ENCODE measurements around the gene JAG1. TPM values are rescaled to one million over a fixed set of nuclear protein-coding genes. Genes with fewer than 3 reads are reported as not detected.

Gene JAG1
- total RNA-seq (2012; rRNA removed), result 11.1 and 15.2 TPM in 2 replicates

DNA sequence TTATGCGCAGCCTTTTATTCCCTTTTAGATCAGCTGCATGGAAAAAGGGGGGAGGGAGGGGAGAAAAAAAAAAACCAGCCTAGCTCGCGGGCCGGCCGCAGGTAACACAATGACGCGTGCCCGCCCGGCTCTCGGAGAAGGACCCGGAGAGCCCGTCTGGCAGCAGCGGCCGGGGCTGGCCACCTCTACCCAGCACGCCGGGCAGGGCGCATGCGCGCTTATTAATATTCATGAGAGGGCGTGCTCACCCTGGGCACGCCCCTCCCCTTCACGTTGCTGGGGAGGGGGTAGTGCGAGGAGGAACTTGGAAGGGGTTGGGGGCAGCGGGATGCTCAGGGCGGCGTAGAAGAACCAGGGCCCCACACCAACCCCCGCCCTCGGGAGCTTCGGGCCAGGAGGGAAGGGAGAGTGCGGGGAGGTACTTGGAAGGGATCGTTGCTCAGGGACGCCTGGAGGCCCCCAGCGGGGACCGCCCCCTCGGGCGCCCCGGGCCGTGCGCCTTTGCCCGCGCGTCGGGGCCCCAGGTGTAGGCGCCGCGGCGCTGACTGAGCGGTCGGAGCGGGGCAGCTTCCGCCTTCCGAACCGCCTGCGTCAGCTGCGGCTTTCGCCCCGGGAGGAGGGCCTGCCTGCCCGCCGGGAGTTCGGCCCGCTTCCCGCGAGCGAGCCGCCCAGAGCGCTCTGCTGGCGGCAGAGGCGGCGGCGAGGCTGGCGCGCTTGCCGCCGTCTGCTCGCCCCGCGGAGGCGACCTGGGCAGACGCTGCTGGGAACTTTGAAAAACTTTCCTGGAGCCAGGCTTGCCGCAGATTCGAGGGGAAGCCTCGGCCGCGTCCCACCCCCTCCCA is at the start of gene JAG1:
Gene JAG1 (minus strand): TSS at position 158 of the 842 bp plus-strand sequence. CDS start 469 bp downstream, outside the sequence.
- peak within 1 kb of the TSS; percentile 96 for H3K9ac ChIP-seq (ENCODE audit: low read depth, low read length)
- H3K4me1 ChIP-seq (ENCODE audit: control insufficient read depth, insufficient read depth, low read length), result peaks cover 33% of the 10 kb centered on the region
- no peaks in the 10 kb centered on the region for H3K36me3 ChIP-seq (ENCODE audit: insufficient read depth, low read length)
- no peaks in the 10 kb centered on the region for H3K9me3 ChIP-seq (replicated peaks; ENCODE audit: low read length)
- peak within 1 kb of the TSS; percentile 91 for H3K4me2 ChIP-seq (ENCODE audit: low read length)
- peak within 1 kb of the TSS; percentile 89 for H3K4me3 ChIP-seq (ENCODE audit: low read length)
- H3K27me3 ChIP-seq (ENCODE audit: control insufficient read depth, insufficient read depth, low read length), result no peaks in the 10 kb centered on the region

DNA sequence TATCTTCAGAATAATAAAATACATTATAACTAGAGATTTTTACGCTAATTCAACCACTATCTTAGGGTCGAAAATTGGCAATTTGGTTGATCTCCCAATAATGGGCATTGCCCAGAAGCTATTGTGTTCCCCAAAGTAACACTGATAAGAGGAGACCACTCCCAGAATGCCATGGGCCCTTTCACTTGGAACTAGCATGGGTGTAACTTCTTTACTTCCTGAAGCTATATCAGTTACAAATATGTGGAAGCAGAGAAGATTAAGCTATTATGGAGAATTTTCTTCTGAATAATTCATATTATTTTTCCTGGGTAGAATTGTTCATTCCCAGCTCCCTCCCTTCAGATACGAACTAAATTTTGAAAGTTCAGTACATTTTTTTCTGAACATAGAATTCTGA is 48.2 kb upstream of the JAG1 start:
- no peaks in the 10 kb centered on the region for H3K36me3 ChIP-seq (ENCODE audit: insufficient read depth, low read length)
- no peak overlapping the region for H3K4me2 ChIP-seq (ENCODE audit: low read length)
- no peak overlapping the region for H3K9ac ChIP-seq (ENCODE audit: low read depth, low read length)
- no peaks in the 10 kb centered on the region for H3K9me3 ChIP-seq (replicated peaks; ENCODE audit: low read length)
- no peaks in the 10 kb centered on the region for H3K27me3 ChIP-seq (ENCODE audit: control insufficient read depth, insufficient read depth, low read length)
- H3K4me1 ChIP-seq (ENCODE audit: control insufficient read depth, insufficient read depth, low read length), result peaks cover 3% of the 10 kb centered on the region
- H3K4me3 ChIP-seq (ENCODE audit: low read length), result no peak overlapping the region

DNA sequence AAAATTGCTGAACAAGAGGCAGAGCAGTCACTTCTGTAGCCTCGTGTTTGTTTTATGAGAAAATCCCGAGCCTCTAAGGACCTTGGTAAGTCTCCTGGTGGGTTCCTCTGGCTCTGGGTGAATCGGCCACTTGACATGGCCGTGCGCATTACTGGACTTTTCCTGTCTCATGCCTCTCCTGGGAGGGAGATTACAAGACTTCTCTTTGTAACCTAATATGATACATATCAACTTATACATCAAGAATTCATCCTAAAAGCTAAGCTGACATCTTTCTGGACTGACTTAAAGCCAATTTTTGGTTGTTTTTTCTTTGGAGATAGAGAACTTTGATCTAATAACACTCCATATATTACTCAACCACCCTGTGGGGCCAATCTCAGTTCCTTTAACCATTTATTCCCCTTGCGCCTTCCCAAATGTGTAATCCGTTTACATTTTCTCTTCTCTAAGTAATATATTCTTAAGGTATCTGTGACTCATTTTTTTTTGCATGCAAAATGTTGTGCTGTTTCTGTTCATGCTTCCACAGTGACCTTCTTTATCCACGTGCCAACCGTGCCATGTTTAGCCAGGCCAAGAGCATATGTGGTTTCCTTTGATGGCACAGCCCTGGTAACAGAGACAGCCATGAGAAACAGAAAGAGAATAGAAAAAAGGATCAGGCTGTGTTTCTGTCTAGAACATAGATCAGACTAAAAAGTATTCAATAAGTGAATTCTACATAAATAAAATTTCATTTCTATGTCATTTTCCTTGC is 47.5 kb upstream of the JAG1 start:
- H3K36me3 ChIP-seq (ENCODE audit: insufficient read depth, low read length), result no peaks in the 10 kb centered on the region
- H3K4me2 ChIP-seq (ENCODE audit: low read length), result no peak overlapping the region
- no peaks in the 10 kb centered on the region for H3K27me3 ChIP-seq (ENCODE audit: control insufficient read depth, insufficient read depth, low read length)
- peaks cover 9% of the 10 kb centered on the region for H3K4me1 ChIP-seq (ENCODE audit: control insufficient read depth, insufficient read depth, low read length)
- no peak overlapping the region for H3K9ac ChIP-seq (ENCODE audit: low read depth, low read length)
- no peak overlapping the region for H3K4me3 ChIP-seq (ENCODE audit: low read length)
- no peaks in the 10 kb centered on the region for H3K9me3 ChIP-seq (replicated peaks; ENCODE audit: low read length)

DNA sequence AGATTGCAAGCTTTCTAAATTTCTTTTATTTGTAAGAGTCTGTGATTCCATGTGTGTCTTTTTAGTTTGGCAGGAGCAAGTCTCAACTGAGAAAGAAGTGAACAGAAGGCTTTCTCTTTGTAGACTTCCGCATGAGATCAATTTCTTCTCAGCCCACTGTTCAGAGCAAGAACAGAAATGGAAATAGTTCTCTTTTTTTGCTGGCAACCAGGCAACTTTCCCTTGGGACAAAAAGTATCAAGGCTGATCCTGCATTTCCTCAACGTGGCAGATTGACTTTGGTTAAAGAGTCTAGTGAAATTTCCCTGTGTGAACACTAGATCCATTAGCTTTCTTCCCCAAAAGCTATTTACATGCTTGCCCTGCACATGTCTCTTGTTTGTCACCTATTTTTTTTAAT is 46.8 kb upstream of the JAG1 start:
- H3K9me3 ChIP-seq (replicated peaks; ENCODE audit: low read length), result no peaks in the 10 kb centered on the region
- no peaks in the 10 kb centered on the region for H3K27me3 ChIP-seq (ENCODE audit: control insufficient read depth, insufficient read depth, low read length)
- H3K4me1 ChIP-seq (ENCODE audit: control insufficient read depth, insufficient read depth, low read length), result peaks cover 10% of the 10 kb centered on the region
- H3K36me3 ChIP-seq (ENCODE audit: insufficient read depth, low read length), result no peaks in the 10 kb centered on the region
- no peak overlapping the region for H3K4me3 ChIP-seq (ENCODE audit: low read length)
- no peak overlapping the region for H3K4me2 ChIP-seq (ENCODE audit: low read length)
- no peak overlapping the region for H3K9ac ChIP-seq (ENCODE audit: low read depth, low read length)

DNA sequence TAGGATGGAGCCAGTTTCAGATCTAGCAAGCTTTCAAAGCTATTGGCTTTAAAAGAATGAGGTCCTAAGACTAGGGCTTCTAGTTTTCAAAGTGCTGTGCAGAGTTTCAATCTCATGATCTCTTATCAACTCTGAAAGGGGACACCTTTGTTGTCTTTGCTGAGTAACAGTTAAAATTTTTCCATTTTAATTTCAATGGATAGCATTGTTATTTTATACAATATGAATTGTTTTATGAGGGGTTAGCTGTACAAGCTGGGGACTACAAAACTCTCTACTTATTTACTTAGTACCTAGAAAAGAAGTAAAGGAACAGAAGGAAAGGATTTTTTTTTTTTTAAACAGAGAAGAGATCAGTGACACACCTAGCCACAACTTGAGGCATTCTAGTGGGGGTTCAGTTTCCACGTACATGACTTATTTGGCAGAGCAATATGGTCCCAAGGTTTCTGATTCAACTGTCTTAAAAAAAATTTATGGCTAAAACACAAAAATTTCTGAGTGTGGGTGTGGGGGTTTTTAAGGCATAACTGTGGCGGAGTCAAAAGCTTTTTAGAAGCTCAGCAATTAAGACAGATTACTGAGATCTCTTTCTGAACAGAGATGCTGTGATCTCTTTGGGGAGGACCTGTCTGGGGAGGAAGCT is 46.1 kb upstream of the JAG1 start:
- no peaks in the 10 kb centered on the region for H3K36me3 ChIP-seq (ENCODE audit: insufficient read depth, low read length)
- H3K4me3 ChIP-seq (ENCODE audit: low read length), result no peak overlapping the region
- H3K4me2 ChIP-seq (ENCODE audit: low read length), result no peak overlapping the region
- H3K9me3 ChIP-seq (replicated peaks; ENCODE audit: low read length), result no peaks in the 10 kb centered on the region
- H3K27me3 ChIP-seq (ENCODE audit: control insufficient read depth, insufficient read depth, low read length), result no peaks in the 10 kb centered on the region
- peaks cover 15% of the 10 kb centered on the region for H3K4me1 ChIP-seq (ENCODE audit: control insufficient read depth, insufficient read depth, low read length)
- no peak overlapping the region for H3K9ac ChIP-seq (ENCODE audit: low read depth, low read length)

DNA sequence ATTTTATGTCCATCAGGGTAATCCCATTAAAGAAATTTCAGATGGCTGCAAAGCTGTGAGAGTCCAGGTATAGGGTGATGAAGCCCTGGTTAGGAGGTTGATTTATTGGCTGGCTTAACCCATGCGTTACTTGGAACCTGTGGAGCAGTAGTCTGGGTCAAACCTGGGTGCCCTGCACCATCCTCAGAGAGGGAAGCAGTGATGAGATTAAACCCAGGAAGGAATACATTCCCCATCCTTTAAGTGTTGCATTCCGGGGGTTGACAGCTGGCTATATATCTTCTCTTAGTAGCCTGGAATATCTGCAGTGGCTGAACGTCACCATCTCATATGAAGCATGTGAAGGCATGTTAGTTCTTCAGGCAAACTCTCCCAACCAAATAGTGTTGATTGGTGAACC is 44.9 kb upstream of the JAG1 start:
- Histone ChIP-seq H3K36me3 (ENCODE audit: insufficient read depth, low read length) (no peaks in the 10 kb centered on the region), H3K4me3 (ENCODE audit: low read length) (no peak overlapping the region), H3K4me1 (ENCODE audit: control insufficient read depth, insufficient read depth, low read length) (peaks cover 22% of the 10 kb centered on the region), H3K27me3 (ENCODE audit: control insufficient read depth, insufficient read depth, low read length) (no peaks in the 10 kb centered on the region), H3K9me3 (replicated peaks; ENCODE audit: low read length) (no peaks in the 10 kb centered on the region), H3K9ac (ENCODE audit: low read depth, low read length) (no peak overlapping the region), H3K4me2 (ENCODE audit: low read length) (no peak overlapping the region)

DNA sequence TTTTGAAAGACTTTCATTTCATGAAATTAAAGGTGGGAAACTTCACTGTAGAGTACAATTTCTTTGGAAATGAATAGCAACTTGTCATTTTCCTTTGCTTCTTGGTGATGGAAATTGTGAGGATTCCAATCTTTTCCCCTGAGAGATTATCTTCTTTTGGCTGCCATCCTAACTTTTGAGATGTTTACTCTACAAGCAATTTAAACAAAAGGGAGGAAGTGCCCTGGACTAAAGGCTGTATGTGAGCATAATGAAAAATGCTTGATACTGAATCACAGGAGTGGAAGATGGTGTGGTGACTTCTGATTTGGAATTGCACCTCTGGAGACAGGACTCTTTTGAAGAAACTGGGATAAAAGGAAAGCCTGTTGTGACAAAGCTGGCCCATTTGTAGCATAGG is 43.1 kb upstream of the JAG1 start:
- Histone ChIP-seq H3K4me3 (ENCODE audit: low read length) (no peak overlapping the region), H3K36me3 (ENCODE audit: insufficient read depth, low read length) (no peaks in the 10 kb centered on the region), H3K4me1 (ENCODE audit: control insufficient read depth, insufficient read depth, low read length) (peaks cover 22% of the 10 kb centered on the region), H3K4me2 (ENCODE audit: low read length) (no peak overlapping the region), H3K27me3 (ENCODE audit: control insufficient read depth, insufficient read depth, low read length) (no peaks in the 10 kb centered on the region), H3K9ac (ENCODE audit: low read depth, low read length) (no peak overlapping the region), H3K9me3 (replicated peaks; ENCODE audit: low read length) (no peaks in the 10 kb centered on the region)

DNA sequence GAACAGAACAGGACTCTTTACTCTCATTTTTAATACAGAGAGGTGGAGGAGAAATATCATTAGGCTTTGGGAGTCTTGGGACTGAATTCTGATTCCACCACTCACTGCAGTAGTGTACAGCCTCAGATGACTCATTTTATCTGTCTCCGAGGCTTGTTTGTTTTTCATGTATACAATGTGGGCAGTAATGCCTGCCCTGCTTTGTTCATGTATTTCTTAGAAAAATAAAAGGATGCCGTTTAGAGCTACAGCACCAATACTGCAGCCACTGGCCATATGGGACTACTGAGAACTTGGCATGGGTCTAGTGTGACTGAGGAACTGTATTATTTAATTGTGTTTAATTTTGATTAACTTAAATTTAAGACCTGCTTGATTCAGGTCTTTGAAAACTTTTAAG is 41.2 kb upstream of the JAG1 start:
- Histone ChIP-seq H3K9me3 (replicated peaks; ENCODE audit: low read length) (no peaks in the 10 kb centered on the region), H3K9ac (ENCODE audit: low read depth, low read length) (no peak overlapping the region), H3K4me2 (ENCODE audit: low read length) (peak overlapping the region; percentile 45), H3K4me3 (ENCODE audit: low read length) (no peak overlapping the region), H3K27me3 (ENCODE audit: control insufficient read depth, insufficient read depth, low read length) (no peaks in the 10 kb centered on the region), H3K36me3 (ENCODE audit: insufficient read depth, low read length) (no peaks in the 10 kb centered on the region), H3K4me1 (ENCODE audit: control insufficient read depth, insufficient read depth, low read length) (peaks cover 22% of the 10 kb centered on the region)

DNA sequence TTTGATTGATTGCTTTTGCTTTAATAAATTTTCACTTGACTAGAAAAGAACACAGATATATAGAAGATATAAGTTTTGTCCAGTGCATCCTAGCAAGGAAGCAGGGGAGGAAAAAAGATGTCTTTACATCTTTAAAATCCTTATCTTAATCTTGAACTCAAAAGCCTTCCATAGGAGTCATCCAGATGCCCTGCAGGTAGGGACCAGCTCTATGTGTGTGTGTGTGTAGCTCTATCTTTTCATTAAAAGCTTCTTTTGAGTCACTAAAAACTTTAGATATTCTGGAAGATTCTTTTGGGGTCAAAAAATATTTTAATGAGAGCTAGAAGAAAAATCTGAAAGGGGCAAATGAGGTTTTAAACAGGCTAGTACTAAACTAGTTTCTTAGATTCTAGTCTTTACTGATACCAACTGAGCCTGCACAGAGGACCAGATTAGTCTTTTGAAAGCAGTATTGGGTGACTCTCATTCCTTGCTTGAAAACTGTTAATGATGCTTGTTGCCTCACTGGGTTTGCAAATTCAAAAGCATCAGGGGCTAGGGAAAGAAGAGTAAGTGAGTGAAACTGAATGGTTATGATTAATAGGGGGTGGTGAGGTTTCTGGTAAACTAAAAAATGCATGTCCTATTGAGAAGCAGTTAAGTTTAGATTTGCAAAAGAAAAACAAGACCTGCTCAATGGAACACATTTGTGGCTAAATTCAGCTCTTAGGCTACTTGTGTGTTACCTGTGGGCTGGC is 40.6 kb upstream of the JAG1 start:
- no peak overlapping the region for H3K9ac ChIP-seq (ENCODE audit: low read depth, low read length)
- no peak overlapping the region for H3K4me3 ChIP-seq (ENCODE audit: low read length)
- H3K27me3 ChIP-seq (ENCODE audit: control insufficient read depth, insufficient read depth, low read length), result no peaks in the 10 kb centered on the region
- H3K4me2 ChIP-seq (ENCODE audit: low read length), result peak overlapping the region; percentile 45
- peaks cover 23% of the 10 kb centered on the region for H3K4me1 ChIP-seq (ENCODE audit: control insufficient read depth, insufficient read depth, low read length)
- no peaks in the 10 kb centered on the region for H3K9me3 ChIP-seq (replicated peaks; ENCODE audit: low read length)
- H3K36me3 ChIP-seq (ENCODE audit: insufficient read depth, low read length), result no peaks in the 10 kb centered on the region

DNA sequence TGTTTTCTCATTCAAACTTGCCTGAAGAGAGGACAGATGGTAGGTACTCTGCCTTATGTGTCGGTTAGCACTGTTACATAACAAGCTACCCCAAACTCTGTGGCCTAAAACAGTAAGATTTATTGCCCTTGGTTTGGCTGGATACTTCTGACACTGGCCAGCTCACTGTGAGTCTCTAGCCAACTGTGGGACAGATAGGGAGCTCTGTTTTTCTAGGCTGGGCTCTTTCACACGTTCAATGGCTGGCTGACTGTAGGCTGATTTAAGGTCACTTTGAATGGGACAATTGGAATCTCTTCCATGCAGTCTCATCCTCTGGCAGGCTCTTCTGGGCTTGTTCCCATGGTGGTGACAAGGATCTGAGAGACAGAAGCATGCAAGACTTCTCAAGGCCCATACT is 39.4 kb upstream of the JAG1 start:
- H3K9me3 ChIP-seq (replicated peaks; ENCODE audit: low read length), result no peaks in the 10 kb centered on the region
- no peaks in the 10 kb centered on the region for H3K27me3 ChIP-seq (ENCODE audit: control insufficient read depth, insufficient read depth, low read length)
- no peak overlapping the region for H3K4me3 ChIP-seq (ENCODE audit: low read length)
- H3K4me2 ChIP-seq (ENCODE audit: low read length), result no peak overlapping the region
- H3K36me3 ChIP-seq (ENCODE audit: insufficient read depth, low read length), result no peaks in the 10 kb centered on the region
- H3K9ac ChIP-seq (ENCODE audit: low read depth, low read length), result no peak overlapping the region
- peaks cover 35% of the 10 kb centered on the region for H3K4me1 ChIP-seq (ENCODE audit: control insufficient read depth, insufficient read depth, low read length)

DNA sequence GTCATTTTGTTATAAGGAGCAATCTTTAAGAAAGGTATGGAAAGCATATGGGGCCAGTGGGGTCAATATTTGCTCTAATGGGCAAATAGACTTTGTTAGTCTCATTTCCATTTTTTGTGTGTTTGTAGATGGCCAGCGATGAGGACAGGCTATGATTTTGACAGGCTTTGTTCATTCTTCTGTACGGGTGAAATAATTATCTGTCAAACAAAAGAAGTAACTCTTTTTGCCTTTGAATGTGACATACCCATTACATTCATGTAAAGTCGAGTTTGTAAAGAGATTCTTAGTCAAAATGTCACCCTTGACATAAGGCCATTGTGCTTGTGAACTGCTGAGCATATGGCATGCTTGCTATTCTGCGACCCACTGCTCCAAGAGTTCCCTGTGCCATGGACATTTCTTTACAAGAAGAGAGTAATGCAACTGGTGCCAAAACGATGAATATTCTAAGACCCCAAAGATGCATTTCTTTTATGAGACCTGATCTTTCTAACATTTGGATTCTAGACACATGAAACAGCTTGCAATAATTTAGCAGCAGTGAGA is 38.2 kb upstream of the JAG1 start:
- H3K4me1 ChIP-seq (ENCODE audit: control insufficient read depth, insufficient read depth, low read length), result peaks cover 35% of the 10 kb centered on the region
- no peaks in the 10 kb centered on the region for H3K36me3 ChIP-seq (ENCODE audit: insufficient read depth, low read length)
- H3K27me3 ChIP-seq (ENCODE audit: control insufficient read depth, insufficient read depth, low read length), result no peaks in the 10 kb centered on the region
- no peak overlapping the region for H3K4me2 ChIP-seq (ENCODE audit: low read length)
- no peak overlapping the region for H3K4me3 ChIP-seq (ENCODE audit: low read length)
- no peaks in the 10 kb centered on the region for H3K9me3 ChIP-seq (replicated peaks; ENCODE audit: low read length)
- no peak overlapping the region for H3K9ac ChIP-seq (ENCODE audit: low read depth, low read length)

Measured in skeletal muscle satellite cell (primary cell).